Right ventricle myocardium inferior (tissue), 1 donor: ENCODE data around the gene CARS1. TPM values are rescaled to one million over a fixed set of nuclear protein-coding genes. Genes with fewer than 3 reads are reported as not detected.

Experiments used
- ATAC-seq: fragments of 200-7000 bp; cut with Tn5 transposase; one replicate; pipeline ENCODE4 v1.9.1; 2020; ENCODE audit warnings: mild to moderate bottlenecking, moderate library complexity
- DNase-seq: peaks from one replicate; pipeline ENCODE4 v3.0.0; 2021; ENCODE audit errors: missing footprints
- intact Hi-C: fragments of 100-400 bp; cut with DNase I; formaldehyde crosslinking; loops from one replicate; pipeline ENCODE4 v1.11.0; 2022
- long read RNA-seq: library from polyadenylated mRNA; unstranded; transcript quantifications from one replicate; pipeline ENCODE4 v2.0.0, GENCODE V29; 2021
- total RNA-seq: library from RNA; stranded (reverse); fragmentation: NEBNext Ultra II Directional; extraction: Animal tissue kit (Norgen Biotek cat#: 25700); gene quantifications from one replicate; pipeline ENCODE4 v1.2.1, GENCODE V29; 2021
- donor health status: DM: no; HTN: yes; CAD: no; lungs with severe emphysema.

CARS1 gene
- total RNA-seq = 17.2 TPM
- long read RNA-seq, partial matches to known transcripts = 2 of 10 reads
- long read RNA-seq, other reads (novel, unspliced or antisense) = 3 of 10 reads

- DNase-seq (peak; percentile 99), ATAC-seq (peak; percentile 97)
- intact Hi-C loops = loop anchor here (5.0 kb wide), 1 partner anchor 35 kb away; no protein-coding TSS in a partner anchor
Observed at GRCh38 chr11:3057069-3057963, at the start of gene CARS1. Gene CARS1 (minus strand): TSS chr11:3057423. CDS start chr11:3057367, 56 bp downstream.

- intact Hi-C loops = no loop called here
Observed at GRCh38 chr11:3105791-3106735, 48.8 kb upstream of the CARS1 start.

GRCh38 chr11:3104961-3105790 lies 48.0 kb upstream of the CARS1 start:
- no peak for ATAC-seq
- DNase-seq = peak; percentile 53
- intact Hi-C loops = no loop called here

More at GRCh38 chr11:3105791-3106735, 48.8 kb upstream of the CARS1 start:
- DNase-seq = no peak
- no peak for ATAC-seq

GRCh38 chr11:3104051-3104714 lies 47.0 kb upstream of the CARS1 start:
- intact Hi-C loops = no loop called here
- DNase-seq = peak; percentile 56
- no peak for ATAC-seq

- intact Hi-C loops = no loop called here
- DNase-seq (no peak), ATAC-seq (no peak)
Observed at GRCh38 chr11:3103076-3103475, 45.9 kb upstream of the CARS1 start.

- ATAC-seq = no peak
- DNase-seq = no peak
- intact Hi-C loops = no loop called here
Observed at GRCh38 chr11:3102641-3102921, 45.4 kb upstream of the CARS1 start.

- intact Hi-C loops = no loop called here
- ATAC-seq = no peak
Observed at GRCh38 chr11:3101921-3102640, 44.9 kb upstream of the CARS1 start.

GRCh38 chr11:3099178-3099577 lies 42.0 kb upstream of the CARS1 start:
- no peak for DNase-seq
- intact Hi-C loops = no loop called here
- ATAC-seq = no peak

More at GRCh38 chr11:3101921-3102640, 44.9 kb upstream of the CARS1 start:
- peak; percentile 45 for DNase-seq

GRCh38 chr11:3096909-3097530 lies 39.8 kb upstream of the CARS1 start:
- DNase-seq (no peak), ATAC-seq (no peak)
- intact Hi-C loops = no loop called here

- peak; percentile 32 for DNase-seq
- intact Hi-C loops = no loop called here
- ATAC-seq = no peak
Observed at GRCh38 chr11:3095712-3096361, 38.6 kb upstream of the CARS1 start.

- ATAC-seq (no peak), DNase-seq (peak; percentile 49)
- intact Hi-C loops = loop anchor here (5.0 kb wide), 1 partner anchor 37 kb away; the partner anchor contains the start of gene CARS1
Observed at GRCh38 chr11:3094223-3094824, 37.1 kb upstream of the CARS1 start.

- DNase-seq (no peak), ATAC-seq (peak; percentile 6)
- intact Hi-C loops = loop anchor here (5.0 kb wide), 1 partner anchor 36 kb away; the partner anchor contains the start of gene CARS1
Observed at GRCh38 chr11:3093281-3094191, 36.3 kb upstream of the CARS1 start.

GRCh38 chr11:3092603-3093141 lies 35.4 kb upstream of the CARS1 start:
- intact Hi-C loops = loop anchor here (5.0 kb wide), 1 partner anchor 35 kb away; the partner anchor contains the start of gene CARS1
- ATAC-seq (no peak), DNase-seq (no peak)

GRCh38 chr11:3091846-3092602 lies 34.8 kb upstream of the CARS1 start:
- intact Hi-C loops = loop anchor here (1.0 to 5.0 kb wide), 2 partner anchors 35 to 55 kb away; partner anchors contain the start of gene CARS1
- ATAC-seq = peak; percentile 59
- DNase-seq = peak; percentile 87
